RPMI8226 (cell line): ENCODE data around the gene ST7.
A peak's percentile ranks its signal among the peaks of the same experiment; 100 is the strongest.

Experiments
- DNase-seq: peaks from one replicate; pipeline ENCODE4 v3.0.0-alpha.2; 2015

Gene ST7

DNA sequence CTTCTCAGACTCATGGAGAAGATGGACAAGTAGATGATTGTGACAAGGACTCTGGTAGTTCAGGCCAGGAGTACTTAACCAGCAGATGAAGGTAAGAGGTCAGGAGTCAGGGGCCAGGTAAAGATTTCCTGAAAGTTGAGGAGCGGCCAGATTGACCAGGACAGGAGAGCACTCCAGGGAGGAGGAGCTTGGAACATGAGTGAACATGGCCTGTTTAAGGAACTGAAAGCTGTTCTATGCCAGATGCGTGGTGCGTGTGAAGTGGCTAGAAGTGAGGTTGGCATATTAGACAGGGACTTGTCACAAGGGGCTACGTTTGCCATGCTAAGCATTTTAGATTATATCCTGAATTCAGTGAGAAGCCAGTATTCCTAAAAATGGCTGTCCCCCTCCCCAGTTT is 212.4 kb downstream of the ST7 start:
- DNase-seq = peak; percentile 80

GRCh38 chr7:117169907-117170306 is 216.6 kb downstream of the ST7 start:
- DNase-seq = no peak

DNA sequence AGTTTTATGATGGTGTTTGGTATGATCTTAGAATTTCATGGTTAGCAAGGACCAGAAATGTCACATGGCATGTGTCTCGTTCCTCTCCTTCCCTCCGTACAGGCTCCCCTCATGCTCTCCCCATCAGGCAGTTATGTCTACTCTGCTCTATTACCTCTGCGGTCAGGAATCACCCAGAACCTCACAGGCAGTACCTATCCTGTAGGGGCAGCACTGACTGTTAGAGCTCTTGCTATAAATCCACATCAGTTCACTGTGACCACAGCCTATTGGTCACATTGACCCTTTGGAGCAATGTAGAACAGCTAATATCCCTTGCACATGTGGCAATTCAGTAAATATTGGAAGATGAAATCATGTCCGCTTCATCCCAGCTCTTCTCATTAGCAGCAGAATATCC is 217.8 kb downstream of the ST7 start:
- DNase-seq = no peak

- DNase-seq = no peak
These were observed 219.0 kb downstream of the ST7 start for GRCh38 chr7:117172283-117172682.

DNA sequence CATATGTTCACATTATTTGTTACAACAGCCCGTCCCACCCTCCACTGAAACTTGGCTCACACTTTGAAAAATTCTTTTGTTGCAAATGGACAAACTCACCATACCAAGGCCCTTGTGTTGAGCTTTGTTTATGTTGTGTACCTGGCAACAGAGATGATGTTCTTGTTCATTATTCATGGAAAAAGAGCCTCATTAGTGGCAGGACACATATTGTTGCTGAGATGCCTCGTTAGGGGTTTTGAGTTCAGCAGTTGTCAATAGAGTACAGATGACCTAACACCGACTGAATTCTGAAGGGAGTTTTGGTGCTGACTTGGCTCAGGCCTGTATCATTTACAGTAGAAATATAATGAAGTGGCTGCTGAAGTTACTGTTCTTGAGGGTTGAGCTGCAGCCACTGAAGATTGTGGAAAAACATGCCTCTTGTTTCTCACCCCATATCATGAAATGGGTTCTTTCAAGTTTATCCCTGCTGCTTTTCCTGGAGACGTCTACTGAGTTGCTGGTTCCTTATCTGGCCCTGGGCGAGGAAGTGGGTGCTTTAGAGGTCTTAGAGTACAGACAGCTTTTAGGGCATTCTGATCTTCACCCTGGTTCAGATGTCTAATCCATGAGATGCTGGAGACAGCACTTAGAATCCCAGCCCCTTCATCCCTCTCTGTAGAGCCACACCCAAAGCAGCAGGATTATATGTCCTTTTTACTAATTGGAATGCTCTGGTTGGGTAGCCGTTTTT is 219.9 kb downstream of the ST7 start:
- no peak for DNase-seq

GRCh38 chr7:117176206-117176605 is 222.9 kb downstream of the ST7 start:
- no peak for DNase-seq

DNA sequence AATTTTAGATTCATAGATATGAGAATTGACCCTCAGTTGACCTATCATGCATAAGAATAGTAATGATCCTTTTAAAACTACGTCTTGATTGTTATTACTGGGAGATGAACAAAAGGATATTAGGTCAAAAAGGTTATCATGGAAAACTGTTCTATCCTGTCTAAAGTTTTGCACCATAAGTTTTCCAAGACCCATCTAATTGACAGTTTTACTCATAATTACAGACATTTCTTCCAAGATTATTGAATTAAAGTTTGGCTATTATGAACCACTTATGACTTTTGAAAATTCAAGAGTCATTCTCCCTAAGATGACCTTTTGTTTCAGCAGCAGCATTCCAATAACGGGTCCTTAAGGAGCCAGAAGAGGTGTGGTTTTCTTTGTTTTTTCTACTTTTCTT is 225.3 kb downstream of the ST7 start:
- no peak for DNase-seq

- no peak for DNase-seq
These were observed 226.4 kb downstream of the ST7 start for GRCh38 chr7:117179701-117180100.

- DNase-seq = no peak
These were observed 230.4 kb downstream of the ST7 start for GRCh38 chr7:117183729-117184128.

- DNase-seq = no peak
These were observed 231.1 kb downstream of the ST7 start for GRCh38 chr7:117184367-117184766.

DNA sequence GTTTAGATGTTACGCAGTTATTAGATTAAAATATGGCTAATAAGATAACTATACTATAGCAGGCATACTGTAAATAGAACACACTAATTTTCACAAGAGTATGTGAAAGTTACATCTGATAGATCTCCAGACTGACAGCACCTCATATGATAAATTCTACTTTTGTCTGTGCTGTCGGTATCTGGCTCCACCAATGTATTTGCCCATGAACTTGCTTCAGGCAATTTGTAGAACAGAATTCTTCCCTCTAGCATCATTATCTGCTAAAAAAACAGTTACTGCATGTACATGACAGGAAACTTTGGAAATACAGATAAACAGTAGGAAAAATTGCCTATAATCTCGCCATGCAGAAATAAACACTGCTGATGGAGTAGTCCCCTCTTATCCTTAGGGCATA is 231.8 kb downstream of the ST7 start:
- DNase-seq = no peak

GRCh38 chr7:117186218-117187010 is 233.1 kb downstream of the ST7 start:
- DNase-seq = no peak

GRCh38 chr7:117188376-117188775 is 235.1 kb downstream of the ST7 start:
- DNase-seq = no peak

DNA sequence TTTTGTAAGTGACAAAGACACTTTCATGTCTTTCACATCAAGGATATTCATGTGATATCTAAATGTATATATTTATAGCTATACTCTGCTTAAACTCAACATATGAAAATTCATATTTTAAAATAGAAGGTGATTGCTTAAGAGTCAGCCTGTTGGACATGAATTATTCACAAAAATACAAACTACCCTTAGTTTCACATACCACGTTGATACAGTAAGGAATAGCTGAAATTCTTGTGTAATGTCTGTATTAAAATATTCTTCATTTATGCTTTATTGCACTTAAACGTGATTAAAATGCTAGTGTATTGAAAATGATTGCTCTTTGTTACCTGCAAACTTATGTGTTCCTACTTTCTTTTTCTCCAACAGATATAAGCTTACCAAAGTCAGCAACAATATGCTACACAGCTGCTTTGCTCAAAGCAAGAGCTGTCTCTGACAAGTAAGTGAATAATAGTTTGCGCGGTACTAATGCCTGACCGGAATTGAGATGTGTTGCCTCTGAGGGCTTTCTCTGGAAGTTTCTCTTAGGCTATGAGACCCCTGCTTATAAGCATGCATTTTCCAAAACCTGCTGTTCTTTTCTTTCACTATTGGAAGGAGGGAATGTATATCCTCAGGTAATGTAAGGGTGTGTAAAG is 235.8 kb downstream of the ST7 start:
- DNase-seq = no peak

DNA sequence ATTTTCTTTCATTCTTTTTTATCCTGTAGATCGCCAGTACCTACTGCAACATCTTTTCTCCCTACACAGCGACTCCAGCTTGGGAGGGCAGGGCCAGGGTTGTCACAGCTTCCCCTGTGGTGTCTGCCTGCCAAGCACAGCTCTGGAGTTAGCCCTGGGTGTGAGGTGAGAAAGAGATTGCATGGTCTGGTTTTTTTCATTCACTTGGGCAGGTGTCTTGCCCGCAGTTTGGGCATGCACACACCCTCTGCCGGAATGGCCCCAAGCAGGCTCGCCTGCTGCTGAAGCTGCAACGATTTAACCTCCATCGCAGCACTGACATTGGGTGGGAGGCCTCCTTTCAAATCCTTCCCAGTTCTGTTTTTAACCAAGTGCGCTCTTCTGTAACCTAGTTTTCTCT is 236.8 kb downstream of the ST7 start:
- DNase-seq = no peak

GRCh38 chr7:117190746-117191435 is 237.6 kb downstream of the ST7 start:
- DNase-seq = no peak

GRCh38 chr7:117192108-117192507 is 238.8 kb downstream of the ST7 start:
- no peak for DNase-seq

- DNase-seq = no peak
These were observed 240.3 kb downstream of the ST7 start for GRCh38 chr7:117193564-117193963.

GRCh38 chr7:117194445-117194844 is 241.1 kb downstream of the ST7 start:
- no peak for DNase-seq

GRCh38 chr7:117195361-117196029 is 242.2 kb downstream of the ST7 start:
- DNase-seq = no peak

- DNase-seq = no peak
These were observed 246.8 kb downstream of the ST7 start for GRCh38 chr7:117200132-117200531.

DNA sequence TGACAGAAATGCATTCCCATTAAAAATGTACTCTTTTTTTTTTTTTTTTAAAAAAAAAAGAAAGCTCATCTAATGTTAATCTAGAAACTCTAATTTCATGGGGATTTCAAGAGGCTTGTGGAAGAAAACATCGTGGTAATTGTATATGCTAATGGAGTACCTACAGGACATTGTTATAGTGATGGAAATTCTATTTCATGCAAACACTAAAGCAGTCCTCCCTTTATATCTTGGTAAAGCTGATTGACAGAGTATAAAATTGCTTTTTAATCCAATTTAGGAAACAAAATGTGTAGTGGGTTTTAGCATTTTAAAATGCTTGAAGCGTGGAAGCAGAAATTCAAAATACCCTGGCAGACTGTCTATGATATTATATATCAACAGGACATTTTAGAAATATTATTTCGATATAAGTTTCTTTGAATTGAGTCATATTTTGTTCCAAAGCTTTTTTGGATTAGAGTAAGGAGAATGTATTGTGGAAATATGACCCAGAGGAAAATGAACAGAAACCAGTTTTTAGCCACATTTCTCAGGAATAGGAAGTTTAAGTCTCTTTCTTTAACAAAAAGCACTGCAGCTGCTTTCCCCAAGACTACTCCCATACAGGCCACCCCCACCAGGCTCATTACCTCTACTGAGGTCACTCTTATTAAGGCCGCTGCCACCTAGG is 247.6 kb downstream of the ST7 start:
- DNase-seq = no peak
